Suprapubic skin (tissue), 4 donors: ENCODE data around the gene CCDC174. TPM values are rescaled to one million over a fixed set of nuclear protein-coding genes. Genes with fewer than 3 reads are reported as not detected.
"Not testable (repeated sequence)": the region's sequence is repeated elsewhere in the genome, so short reads cannot be mapped to it uniquely, and the experiment has no call there.

Source experiments
- DNase-seq, 2 donors: peaks; one replicate each; pipeline ENCODE4 v3.0.0-alpha.2; 2019; ENCODE audit warnings: low spot score in 2 of 2
- H3K27ac ChIP-seq: fragments of 200-600 bp; sonication (generic); one replicate; pipeline ENCODE4 v1.5.1; 2019
- H3K27me3 ChIP-seq: fragments of 200-600 bp; sonication (generic); one replicate; pipeline ENCODE4 v1.5.1; 2019
- H3K36me3 ChIP-seq: fragments of 200-600 bp; sonication (generic); one replicate; pipeline ENCODE4 v1.5.1; 2019
- H3K4me1 ChIP-seq: fragments of 200-600 bp; sonication (generic); one replicate; pipeline ENCODE4 v1.5.1; 2019
- H3K4me3 ChIP-seq: fragments of 200-600 bp; sonication (generic); one replicate; pipeline ENCODE4 v1.5.1; 2019; ENCODE audit warnings: mild to moderate bottlenecking
- H3K9me3 ChIP-seq: fragments of 200-600 bp; sonication (generic); one replicate; pipeline ENCODE4 v1.5.1; 2019
- EP300 ChIP-seq: sonication (generic); formaldehyde crosslinking; IDR thresholded peaks from one replicate; pipeline ENCODE4 v1.6.1; 2017; ENCODE audit warnings: antibody characterized with exemption
- POLR2A ChIP-seq, 2 donors: fragments of 450-650 bp; IDR thresholded peaks; one replicate each; pipeline ENCODE4 v1.6.1; 2017; ENCODE audit warnings: antibody characterized with exemption in 2 of 2, mild to moderate bottlenecking in 2 of 2, moderate library complexity in 2 of 2
- POLR2AphosphoS5 ChIP-seq, 3 donors: sonication (generic); formaldehyde crosslinking; IDR thresholded peaks; one replicate each; pipeline ENCODE4 v1.6.1; 2017; ENCODE audit warnings: antibody characterized with exemption in 3 of 3
- WGBS: methylation state at CpG from one replicate; pipeline ENCODE4 v1.1.5; 2018; 5-methylcytosine and 5-hydroxymethylcytosine counted together
- total RNA-seq, 4 donors: library from RNA; depleted of rRNA; stranded (reverse); fragments of >200 nt; gene quantifications; one replicate each; pipeline ENCODE4 v1.1.0, GENCODE V29; 2016
- TF ChIP-seq, protein P1 (sequence below), 2 donors: fragments of 200-600 bp in 1 of 2; fragments of 450-650 bp in 1 of 2; sonication (generic) in 1 of 2; IDR thresholded peaks; one replicate each; pipeline ENCODE4 v1.5.1; 2016 to 2019; ENCODE audit warnings: antibody characterized with exemption in 2 of 2, mild to moderate bottlenecking in 1 of 2, moderate library complexity in 1 of 2

CCDC174 gene
- total RNA-seq, 4 donors from 2014 or later: 11.2 to 39.3 (median 14.6) TPM

- Histone ChIP-seq H3K4me3 (no peak overlapping the region), H3K27me3 (peaks cover 56% of the 10 kb centered on the region), H3K36me3 (no peaks in the 10 kb centered on the region), H3K27ac (no peak overlapping the region), H3K4me1 (peaks cover 10% of the 10 kb centered on the region), H3K9me3 (no peaks in the 10 kb centered on the region)
- no peak for DNase-seq
- TF ChIP-seq POLR2AphosphoS5 (IDR thresholded peaks at IDR 0.05) (no peak), EP300 (no peak), POLR2A (IDR thresholded peaks at IDR 0.05) (no peak)
- TF ChIP-seq, protein P1, sequence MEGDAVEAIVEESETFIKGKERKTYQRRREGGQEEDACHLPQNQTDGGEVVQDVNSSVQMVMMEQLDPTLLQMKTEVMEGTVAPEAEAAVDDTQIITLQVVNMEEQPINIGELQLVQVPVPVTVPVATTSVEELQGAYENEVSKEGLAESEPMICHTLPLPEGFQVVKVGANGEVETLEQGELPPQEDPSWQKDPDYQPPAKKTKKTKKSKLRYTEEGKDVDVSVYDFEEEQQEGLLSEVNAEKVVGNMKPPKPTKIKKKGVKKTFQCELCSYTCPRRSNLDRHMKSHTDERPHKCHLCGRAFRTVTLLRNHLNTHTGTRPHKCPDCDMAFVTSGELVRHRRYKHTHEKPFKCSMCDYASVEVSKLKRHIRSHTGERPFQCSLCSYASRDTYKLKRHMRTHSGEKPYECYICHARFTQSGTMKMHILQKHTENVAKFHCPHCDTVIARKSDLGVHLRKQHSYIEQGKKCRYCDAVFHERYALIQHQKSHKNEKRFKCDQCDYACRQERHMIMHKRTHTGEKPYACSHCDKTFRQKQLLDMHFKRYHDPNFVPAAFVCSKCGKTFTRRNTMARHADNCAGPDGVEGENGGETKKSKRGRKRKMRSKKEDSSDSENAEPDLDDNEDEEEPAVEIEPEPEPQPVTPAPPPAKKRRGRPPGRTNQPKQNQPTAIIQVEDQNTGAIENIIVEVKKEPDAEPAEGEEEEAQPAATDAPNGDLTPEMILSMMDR (IDR thresholded peaks at IDR 0.05): no peak
- WGBS: 57% methylated on average over 8 of the region's 8 CpGs
Measured at GRCh38 chr3:14605744-14606143, 45.8 kb upstream of the CCDC174 start.

- no peak for DNase-seq
- no peak overlapping the region for H3K27ac ChIP-seq
- 47% methylated on average over 3 of the region's 7 CpGs for WGBS
Measured at GRCh38 chr3:14606669-14607339, 44.8 kb upstream of the CCDC174 start.

DNA sequence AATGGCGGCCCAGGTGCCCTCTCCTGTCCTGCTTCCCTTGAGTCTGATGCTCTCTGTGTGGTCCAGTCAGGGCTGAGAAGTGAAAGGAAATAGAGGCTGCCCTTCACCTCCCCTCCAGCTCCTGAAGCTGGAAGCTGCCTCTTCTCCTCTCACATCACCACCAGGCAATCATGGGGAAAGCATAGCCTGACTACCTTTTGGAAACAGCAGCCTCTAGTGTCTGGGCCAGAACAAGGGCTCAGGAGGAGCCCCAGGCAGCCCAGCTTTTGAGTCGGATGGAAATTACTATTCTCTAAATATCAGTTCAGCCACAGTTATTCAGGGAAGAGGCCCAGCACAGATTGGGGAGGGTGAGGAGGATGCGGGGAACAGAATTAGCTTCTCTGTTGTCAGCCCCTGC lies 43.3 kb upstream of the CCDC174 start:
- no peaks in the 10 kb centered on the region for H3K4me1 ChIP-seq
- no peak overlapping the region for H3K4me3 ChIP-seq
- WGBS: 70% methylated on average over 3 of the region's 3 CpGs
- TF ChIP-seq POLR2AphosphoS5 (IDR thresholded peaks at IDR 0.05) (no peak), EP300 (no peak), POLR2A (IDR thresholded peaks at IDR 0.05) (no peak)
- TF ChIP-seq, protein P1 (IDR thresholded peaks at IDR 0.05): no peak
- H3K36me3 ChIP-seq: no peaks in the 10 kb centered on the region
- no peaks in the 10 kb centered on the region for H3K9me3 ChIP-seq
- no peak overlapping the region for H3K27ac ChIP-seq
- no peak for DNase-seq
- peaks cover 44% of the 10 kb centered on the region for H3K27me3 ChIP-seq

More at GRCh38 chr3:14606669-14607339, 44.8 kb upstream of the CCDC174 start:
- TF ChIP-seq EP300: no peak
- no peak for TF ChIP-seq POLR2AphosphoS5 (IDR thresholded peaks at IDR 0.05)
- TF ChIP-seq POLR2A (IDR thresholded peaks at IDR 0.05): no peak
- TF ChIP-seq, protein P1 (IDR thresholded peaks at IDR 0.05): no peak
- Histone ChIP-seq H3K4me3 (no peak overlapping the region), H3K4me1 (peaks cover 10% of the 10 kb centered on the region), H3K9me3 (no peaks in the 10 kb centered on the region), H3K36me3 (no peaks in the 10 kb centered on the region), H3K27me3 (peaks cover 53% of the 10 kb centered on the region)

DNA sequence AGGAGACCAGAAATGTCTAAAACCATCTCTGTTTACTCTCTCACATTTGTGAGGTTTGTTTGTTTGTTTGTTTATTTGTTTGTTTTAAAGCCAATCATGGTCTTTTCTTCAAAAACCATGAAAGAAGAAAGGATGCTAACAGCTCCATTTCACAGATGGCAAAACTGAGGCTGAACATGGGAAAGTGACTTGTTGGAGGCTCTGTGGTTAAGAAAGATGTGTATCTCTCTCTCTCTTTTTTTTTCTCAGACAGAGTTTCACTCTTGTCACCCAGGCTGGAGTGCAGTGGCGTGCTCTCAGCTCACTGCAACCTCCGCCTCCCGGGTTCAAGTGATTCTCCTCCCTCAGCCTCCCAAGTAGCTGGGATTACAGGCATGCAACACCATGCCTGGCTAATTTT lies 42.5 kb upstream of the CCDC174 start:
- H3K4me3 ChIP-seq, DNase-seq, H3K4me1 ChIP-seq, H3K9me3 ChIP-seq, H3K27ac ChIP-seq, H3K36me3 ChIP-seq: not testable (repeated sequence)
- WGBS: 89% methylated on average over 3 of the region's 3 CpGs
- H3K27me3 ChIP-seq: peaks cover 41% of the 10 kb centered on the region

GRCh38 chr3:14609506-14609905 lies 42.1 kb upstream of the CCDC174 start:
- TF ChIP-seq, protein P1 (IDR thresholded peaks at IDR 0.05): no peak
- TF ChIP-seq POLR2AphosphoS5 (IDR thresholded peaks at IDR 0.05) (no peak), POLR2A (IDR thresholded peaks at IDR 0.05) (no peak), EP300 (no peak)
- Histone ChIP-seq H3K4me1 (no peaks in the 10 kb centered on the region), H3K9me3 (no peaks in the 10 kb centered on the region), H3K27me3 (peaks cover 39% of the 10 kb centered on the region), H3K4me3 (no peak overlapping the region), H3K27ac (no peak overlapping the region), H3K36me3 (no peaks in the 10 kb centered on the region)
- DNase-seq: no peak
- WGBS: 87% methylated on average over 4 of the region's 4 CpGs

GRCh38 chr3:14609941-14610340 lies 41.6 kb upstream of the CCDC174 start:
- Histone ChIP-seq H3K4me1 (no peaks in the 10 kb centered on the region), H3K9me3 (no peaks in the 10 kb centered on the region), H3K27ac (no peak overlapping the region), H3K4me3 (no peak overlapping the region), H3K27me3 (peaks cover 39% of the 10 kb centered on the region), H3K36me3 (no peaks in the 10 kb centered on the region)
- no peak for DNase-seq
- TF ChIP-seq POLR2A (IDR thresholded peaks at IDR 0.05) (no peak), EP300 (no peak), POLR2AphosphoS5 (IDR thresholded peaks at IDR 0.05) (no peak)
- TF ChIP-seq, protein P1 (IDR thresholded peaks at IDR 0.05): no peak
